HUDEP-2 (cell line): ENCODE measurements around the gene CPT1A.
"Not testable (repeated sequence)": the region's sequence is repeated elsewhere in the genome, so short reads cannot be mapped to it uniquely, and the experiment has no call there.

ENCODE experiments used
- DNase-seq, 76 experiments: peaks; one replicate each; lab custom pipeline; 2025; ENCODE audit not compliant: unreplicated experiment in 76 of 76; lab: John Stamatoyannopoulos, UW

CPT1A gene

GRCh38 chr11:68841718-68842426 lies at the start of gene CPT1A:
Gene CPT1A (minus strand): TSS chr11:68841916. CDS start chr11:68815474, 26,442 bp downstream.
- peak in 57 of 76 experiments; percentile 17 to 75 (median 53) for DNase-seq

- peak in 7 of 76 experiments; percentile 9 to 20 (median 16) for DNase-seq
These were observed 48.9 kb upstream of the CPT1A start for GRCh38 chr11:68890490-68891231.

- no peak for DNase-seq
These were observed 48.3 kb upstream of the CPT1A start for GRCh38 chr11:68889948-68890446.

GRCh38 chr11:68884827-68885226 lies 43.1 kb upstream of the CPT1A start:
- not testable (repeated sequence) for DNase-seq

GRCh38 chr11:68882391-68882790 lies 40.7 kb upstream of the CPT1A start:
- no peak for DNase-seq

- no peak for DNase-seq
These were observed 39.6 kb upstream of the CPT1A start for GRCh38 chr11:68881320-68881719.

GRCh38 chr11:68880851-68881250 lies 39.1 kb upstream of the CPT1A start:
- no peak for DNase-seq

- no peak for DNase-seq
These were observed 36.3 kb upstream of the CPT1A start for GRCh38 chr11:68878022-68878421.

GRCh38 chr11:68872216-68873003 lies 30.7 kb upstream of the CPT1A start:
- DNase-seq, result no peak

- DNase-seq, result no peak
These were observed 28.8 kb upstream of the CPT1A start for GRCh38 chr11:68870470-68870869.

- DNase-seq, result no peak
These were observed 26.6 kb upstream of the CPT1A start for GRCh38 chr11:68868221-68868835.

GRCh38 chr11:68867066-68867465 lies 25.4 kb upstream of the CPT1A start:
- no peak for DNase-seq

- DNase-seq, result no peak
These were observed 23.5 kb upstream of the CPT1A start for GRCh38 chr11:68865241-68865640.

- no peak for DNase-seq
These were observed 22.0 kb upstream of the CPT1A start for GRCh38 chr11:68863553-68864265.

GRCh38 chr11:68862421-68862820 lies 20.7 kb upstream of the CPT1A start:
- no peak for DNase-seq

- DNase-seq, result no peak
These were observed 17.4 kb upstream of the CPT1A start for GRCh38 chr11:68859123-68859522.

GRCh38 chr11:68857037-68857586 lies 15.4 kb upstream of the CPT1A start:
- DNase-seq, result no peak

GRCh38 chr11:68856425-68857030 lies 14.8 kb upstream of the CPT1A start:
- not testable (repeated sequence) for DNase-seq
